Erythroblast (primary cell): ENCODE data around the gene SP7.
A peak's percentile ranks its signal among the peaks of the same experiment; 100 is the strongest.

Source experiments
- DNase-seq, 2 experiments: peaks; one replicate each; lab custom pipeline; 2025; lab: John Stamatoyannopoulos, UW
- GATA1 ChIP-seq: IDR thresholded peaks from 2 replicates; pipeline ENCODE4 v1.6.1; 2011; ENCODE audit warnings: low read depth, mild to moderate bottlenecking, control low read depth, low read length, moderate library complexity
- POLR2A ChIP-seq: IDR thresholded peaks from 2 replicates; pipeline ENCODE4 v1.6.1; 2011; ENCODE audit warnings: mild to moderate bottlenecking, low read length

SP7 gene

DNA sequence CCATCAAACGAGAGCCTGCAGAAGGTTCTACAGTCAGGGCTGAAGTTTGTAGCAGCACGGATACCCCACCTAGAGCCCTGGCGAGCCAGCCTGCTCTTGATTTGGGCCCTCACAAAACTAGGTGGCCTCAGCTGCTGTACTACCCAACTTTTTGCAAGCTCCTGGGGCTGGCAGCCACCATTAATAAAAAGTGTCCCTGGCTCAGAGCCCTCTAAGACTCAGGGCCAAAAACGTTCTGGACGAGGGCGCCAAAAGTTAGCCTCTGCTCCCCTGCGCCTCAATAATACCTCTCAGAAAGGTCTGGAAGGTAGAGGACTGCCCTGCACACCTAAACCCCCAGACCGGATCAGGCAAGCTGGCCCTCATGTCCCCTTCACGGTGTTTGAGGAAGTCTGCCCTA lies 49.7 kb downstream of the SP7 start:
- no peak for DNase-seq
- TF ChIP-seq GATA1: no peak
- TF ChIP-seq POLR2A: peak; percentile 7

DNA sequence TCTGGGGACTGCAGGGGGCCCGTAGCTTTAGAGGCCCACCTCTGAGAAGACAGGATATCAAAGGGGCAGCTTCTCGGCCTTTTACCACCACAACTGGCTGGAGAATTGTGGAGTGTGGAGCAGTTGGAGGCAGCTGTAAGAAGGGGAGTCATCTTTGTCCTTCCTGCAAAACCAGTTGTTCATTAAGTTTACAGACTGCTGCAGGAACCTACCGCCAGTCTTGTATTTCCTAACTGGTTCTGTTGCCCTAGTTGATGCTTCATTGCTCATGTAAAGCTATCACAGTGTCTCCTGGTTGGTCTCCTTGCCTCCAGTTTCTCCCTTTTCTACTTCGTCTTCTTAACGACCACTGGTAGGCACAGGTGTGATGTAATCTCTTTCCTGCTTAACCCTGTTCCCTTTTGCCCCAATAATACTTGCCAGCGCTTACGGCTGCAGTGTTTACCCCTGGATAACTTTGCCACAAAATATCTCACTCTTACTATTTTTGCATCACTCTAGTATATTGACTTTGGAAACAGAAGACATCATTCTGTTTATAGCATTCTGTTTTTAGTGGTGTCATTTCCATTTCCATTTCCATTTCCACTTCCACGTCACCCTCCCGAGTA lies 56.2 kb downstream of the SP7 start:
- no peak for DNase-seq
- TF ChIP-seq GATA1 (no peak), POLR2A (no peak)

DNA sequence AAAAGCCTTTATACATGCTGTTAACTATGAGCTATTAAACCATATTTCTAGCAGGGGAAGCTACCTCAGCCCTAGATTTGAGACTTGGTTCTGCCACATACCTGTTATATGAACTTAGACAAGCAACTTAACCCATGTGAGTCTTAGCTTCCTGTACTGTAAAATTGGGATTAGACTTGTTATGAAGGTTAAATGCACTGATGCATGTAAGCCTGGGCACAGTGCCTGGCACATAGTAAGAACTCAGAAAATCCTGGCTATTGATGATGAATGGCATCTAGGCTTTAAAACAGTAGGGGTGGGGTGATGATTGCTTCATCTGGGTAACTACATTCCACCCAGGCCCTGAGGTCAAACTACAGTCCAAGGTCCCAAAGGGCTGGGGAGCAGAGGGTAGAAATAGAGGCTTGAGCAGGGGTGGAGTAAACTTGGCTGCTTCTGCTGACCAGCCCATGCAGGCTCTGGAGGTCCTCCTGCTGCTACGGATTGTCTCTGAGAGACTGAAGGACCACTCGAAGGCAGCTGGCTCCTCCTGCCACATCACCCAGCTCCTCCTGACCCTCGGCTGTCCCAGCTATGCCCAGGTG lies 56.8 kb downstream of the SP7 start:
- no peak for TF ChIP-seq GATA1
- no peak for TF ChIP-seq POLR2A
- no peak for DNase-seq

DNA sequence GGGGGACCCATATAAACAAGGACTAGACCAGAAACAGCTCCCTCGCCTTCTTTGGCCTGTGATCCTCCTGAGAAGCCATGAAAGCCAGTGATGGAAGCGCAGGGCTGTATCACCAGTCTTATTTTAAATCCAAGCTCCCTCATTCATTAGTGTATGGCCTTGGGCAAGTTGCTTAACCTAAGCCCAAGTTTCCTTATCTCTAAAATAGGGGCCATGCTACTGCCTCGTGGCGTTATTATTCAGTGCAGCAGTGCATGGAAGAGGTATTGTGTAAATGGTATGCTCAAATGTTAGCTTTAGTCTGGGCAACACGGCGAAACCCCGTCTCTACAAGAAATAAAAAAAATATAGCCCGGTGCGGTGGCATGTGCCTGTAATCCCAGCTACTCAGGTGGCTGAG lies 58.2 kb downstream of the SP7 start:
- no peak for TF ChIP-seq GATA1
- TF ChIP-seq POLR2A: no peak
- no peak for DNase-seq
